HG03175 (cell line): ENCODE measurements around the gene STEAP2.
"Not testable (repeated sequence)": the region's sequence is repeated elsewhere in the genome, so short reads cannot be mapped to it uniquely, and the experiment has no call there.

Source experiments
- ATAC-seq: cut with Tn5 transposase; IDR thresholded peaks from one replicate; pipeline ENCODE4 v1.9.1; 2021; ENCODE audit warnings: mild to moderate bottlenecking, moderate library complexity; ENCODE audit not compliant: unreplicated experiment

Gene STEAP2

GRCh38 chr7:90211391-90212148, at the start of gene STEAP2:
Gene STEAP2, plus strand, starts transcription at chr7:90211740. Its CDS starts 13,343 bp downstream, at chr7:90225083.
- ATAC-seq: peak; percentile 91

- ATAC-seq: no peak
Observed at GRCh38 chr7:90163534-90163933, 48.0 kb upstream of the STEAP2 start.

- ATAC-seq: no peak
Observed at GRCh38 chr7:90165724-90166123, 45.8 kb upstream of the STEAP2 start.

GRCh38 chr7:90166153-90166552, 45.4 kb upstream of the STEAP2 start:
- ATAC-seq: no peak

- ATAC-seq: no peak
Observed at GRCh38 chr7:90167361-90167760, 44.2 kb upstream of the STEAP2 start.

- ATAC-seq: no peak
Observed at GRCh38 chr7:90169891-90170290, 41.6 kb upstream of the STEAP2 start.

GRCh38 chr7:90172121-90172520, 39.4 kb upstream of the STEAP2 start:
- ATAC-seq: no peak

- ATAC-seq: no peak
Observed at GRCh38 chr7:90172624-90173023, 38.9 kb upstream of the STEAP2 start.

- ATAC-seq: peak; percentile 95
Observed at GRCh38 chr7:90173127-90173844, 38.3 kb upstream of the STEAP2 start.

GRCh38 chr7:90175667-90176066, 35.9 kb upstream of the STEAP2 start:
- no peak for ATAC-seq

GRCh38 chr7:90176195-90176594, 35.3 kb upstream of the STEAP2 start:
- ATAC-seq: no peak

- no peak for ATAC-seq
Observed at GRCh38 chr7:90178166-90178565, 33.4 kb upstream of the STEAP2 start.

- ATAC-seq: peak; percentile 96
Observed at GRCh38 chr7:90178679-90179278, 32.8 kb upstream of the STEAP2 start.

GRCh38 chr7:90180011-90180585, 31.4 kb upstream of the STEAP2 start:
- ATAC-seq: no peak

- ATAC-seq: no peak
Observed at GRCh38 chr7:90180649-90181048, 30.9 kb upstream of the STEAP2 start.

GRCh38 chr7:90181485-90181884, 30.1 kb upstream of the STEAP2 start:
- ATAC-seq: no peak

- not testable (repeated sequence) for ATAC-seq
Observed at GRCh38 chr7:90186290-90186689, 25.2 kb upstream of the STEAP2 start.

- ATAC-seq: no peak
Observed at GRCh38 chr7:90187507-90188050, 24.0 kb upstream of the STEAP2 start.

GRCh38 chr7:90188281-90188680, 23.3 kb upstream of the STEAP2 start:
- peak; percentile 90 for ATAC-seq

GRCh38 chr7:90190995-90191394, 20.5 kb upstream of the STEAP2 start:
- no peak for ATAC-seq

- no peak for ATAC-seq
Observed at GRCh38 chr7:90191648-90192047, 19.9 kb upstream of the STEAP2 start.
